Retinal pigment epithelial cell (primary cell): ENCODE results near the gene CCDC93.

ENCODE experiments used
- DNase-seq: peaks from one replicate; pipeline ENCODE4 v3.0.0-alpha.2; 2010; ENCODE audit warnings: low read depth
- H3K4me3 ChIP-seq: 2 replicates; pipeline ENCODE4 v1.5.1; 2011; ENCODE audit warnings: mild to moderate bottlenecking, low read length, control low read depth, moderate library complexity
- CTCF ChIP-seq: conservative IDR thresholded peaks from 2 replicates; pipeline ENCODE4 v1.5.1; 2011; ENCODE audit warnings: low read depth, low read length, control low read depth, inconsistent platforms

The CCDC93 gene

DNA sequence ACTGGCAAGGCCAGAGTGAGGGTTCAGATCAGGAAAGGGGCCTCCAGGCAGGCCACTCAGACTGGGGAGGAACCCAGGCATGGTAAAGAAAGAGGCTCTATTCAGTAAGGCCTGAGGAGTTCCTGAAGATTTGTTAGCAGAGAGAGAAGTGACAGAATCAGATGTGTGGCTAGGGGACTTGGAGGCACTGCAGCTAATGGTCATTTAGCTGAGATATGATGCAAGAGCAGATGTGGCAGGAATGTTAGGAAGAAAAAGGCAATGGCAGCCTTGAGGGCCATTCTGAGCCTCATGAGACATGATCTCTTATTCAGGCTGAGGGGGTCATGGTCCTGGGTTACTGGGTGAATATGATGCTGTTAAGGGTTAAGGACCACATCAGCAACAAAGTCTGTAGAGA, 73.4 kb downstream of the CCDC93 start:
- TF ChIP-seq CTCF: no peak
- H3K4me3 ChIP-seq: no peak overlapping the region
- no peak for DNase-seq

DNA sequence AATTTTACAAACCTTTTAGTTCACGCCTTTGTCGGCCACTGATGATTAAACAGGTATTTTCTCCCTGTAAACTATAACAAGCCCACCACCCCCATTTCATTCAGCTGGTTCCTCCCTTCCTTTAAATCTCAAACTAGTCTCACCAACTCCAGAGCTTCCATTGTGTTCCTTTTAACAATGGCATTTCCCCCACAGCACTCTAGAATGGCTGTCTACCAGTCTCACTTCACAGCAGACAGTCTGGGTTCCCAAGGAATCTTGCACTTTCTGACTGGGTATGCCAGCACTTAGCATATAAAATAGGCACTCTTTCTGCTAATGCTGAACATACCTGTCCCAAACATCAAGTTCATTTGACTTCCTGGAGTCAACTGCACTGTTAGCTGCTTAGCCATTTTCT, 75.3 kb downstream of the CCDC93 start:
- no peak for TF ChIP-seq CTCF
- no peak for DNase-seq
- H3K4me3 ChIP-seq: no peak overlapping the region

- no peak for TF ChIP-seq CTCF
- no peak for DNase-seq
Measured at GRCh38 chr2:117936871-117937428, 76.9 kb downstream of the CCDC93 start.

GRCh38 chr2:117935954-117936353, 77.9 kb downstream of the CCDC93 start:
- DNase-seq: no peak
- TF ChIP-seq CTCF: no peak
- H3K4me3 ChIP-seq: no peak overlapping the region

More at GRCh38 chr2:117936871-117937428, 76.9 kb downstream of the CCDC93 start:
- no peak overlapping the region for H3K4me3 ChIP-seq

- no peak overlapping the region for H3K4me3 ChIP-seq
- TF ChIP-seq CTCF: no peak
- DNase-seq: no peak
Measured at GRCh38 chr2:117935456-117935855, 78.4 kb downstream of the CCDC93 start.

DNA sequence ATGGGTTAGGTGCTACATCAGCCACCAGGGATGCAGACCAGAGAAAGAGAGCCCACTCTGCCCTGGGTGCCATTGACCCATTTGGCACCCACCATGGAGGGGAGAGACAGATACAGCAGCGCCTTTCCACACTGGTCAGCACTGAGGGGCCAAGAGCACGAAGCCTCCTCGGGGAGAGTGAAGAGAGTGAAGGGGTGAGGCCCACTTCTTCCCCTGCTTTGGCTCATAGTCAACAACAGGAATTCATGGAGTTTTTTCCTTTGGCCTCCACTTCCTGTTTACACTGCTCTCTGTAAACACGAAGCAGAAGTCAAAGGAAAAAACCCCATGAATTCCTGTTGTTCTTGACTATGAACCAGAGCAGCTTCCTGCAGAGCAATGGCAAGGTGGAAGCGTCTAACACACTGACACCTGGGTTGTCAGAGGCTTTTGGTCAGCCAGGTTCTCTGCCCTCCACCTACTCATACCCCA, 80.0 kb downstream of the CCDC93 start:
- DNase-seq: no peak
- TF ChIP-seq CTCF: no peak
- no peak overlapping the region for H3K4me3 ChIP-seq

DNA sequence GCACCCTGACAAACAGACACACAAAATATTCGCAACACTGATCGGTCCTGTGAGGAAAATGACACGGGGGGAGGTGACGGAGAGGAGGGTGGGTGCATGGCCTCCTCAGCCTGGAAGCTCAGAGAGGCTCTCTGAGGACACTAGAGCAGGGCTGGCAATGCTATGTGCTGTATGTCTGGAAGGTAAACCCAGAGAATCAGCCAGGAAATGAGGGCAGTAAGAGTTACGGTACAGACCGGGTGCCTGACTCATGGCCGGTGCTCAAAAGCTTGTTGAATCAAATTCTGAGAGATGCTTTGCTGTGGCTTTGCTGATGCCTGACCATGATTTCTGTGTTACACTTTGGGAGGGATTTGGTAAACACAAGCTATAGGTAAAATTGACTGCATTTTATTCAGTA, 81.9 kb downstream of the CCDC93 start:
- H3K4me3 ChIP-seq: no peak overlapping the region
- DNase-seq: no peak
- no peak for TF ChIP-seq CTCF
